Uterus (tissue), 2 donors: Measurements from ENCODE around the gene TMEM164.

Experiments used
- POLR2A ChIP-seq, 2 donors: fragments of 450-650 bp; IDR thresholded peaks; one replicate each; pipeline ENCODE4 v1.6.1; 2016; ENCODE audit warnings: antibody characterized with exemption in 2 of 2, mild to moderate bottlenecking in 1 of 2, moderate library complexity in 1 of 2
- TF ChIP-seq, protein P1 (sequence below), 4 experiments: fragments of 200-600 bp in 2 of 4; fragments of 450-650 bp in 2 of 4; sonication (generic) in 2 of 4; IDR thresholded peaks; one replicate each; pipeline ENCODE4 v1.5.1; 2016 to 2019; ENCODE audit warnings: antibody characterized with exemption in 4 of 4, mild to moderate bottlenecking in 2 of 4, moderate library complexity in 1 of 4

DNA sequence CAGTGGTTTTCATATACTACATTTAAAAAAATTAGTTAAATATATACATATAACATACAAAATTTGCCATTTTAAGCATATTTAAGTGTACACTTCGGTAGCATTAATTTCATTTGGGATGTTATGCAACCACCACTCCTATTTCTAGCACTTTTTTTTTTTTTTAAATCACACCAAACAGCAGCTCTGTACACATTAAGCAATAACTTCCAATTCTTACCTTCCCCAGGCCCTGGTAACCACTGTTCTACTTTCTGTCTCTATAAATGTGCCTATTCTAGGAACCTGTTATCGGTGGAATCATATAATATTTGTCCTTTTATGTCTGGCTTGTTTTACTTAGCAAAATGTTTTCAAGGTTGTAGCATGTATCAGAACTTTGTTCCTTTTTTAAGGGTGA, 39.1 kb downstream of the TMEM164 start:
- TF ChIP-seq, protein P1, sequence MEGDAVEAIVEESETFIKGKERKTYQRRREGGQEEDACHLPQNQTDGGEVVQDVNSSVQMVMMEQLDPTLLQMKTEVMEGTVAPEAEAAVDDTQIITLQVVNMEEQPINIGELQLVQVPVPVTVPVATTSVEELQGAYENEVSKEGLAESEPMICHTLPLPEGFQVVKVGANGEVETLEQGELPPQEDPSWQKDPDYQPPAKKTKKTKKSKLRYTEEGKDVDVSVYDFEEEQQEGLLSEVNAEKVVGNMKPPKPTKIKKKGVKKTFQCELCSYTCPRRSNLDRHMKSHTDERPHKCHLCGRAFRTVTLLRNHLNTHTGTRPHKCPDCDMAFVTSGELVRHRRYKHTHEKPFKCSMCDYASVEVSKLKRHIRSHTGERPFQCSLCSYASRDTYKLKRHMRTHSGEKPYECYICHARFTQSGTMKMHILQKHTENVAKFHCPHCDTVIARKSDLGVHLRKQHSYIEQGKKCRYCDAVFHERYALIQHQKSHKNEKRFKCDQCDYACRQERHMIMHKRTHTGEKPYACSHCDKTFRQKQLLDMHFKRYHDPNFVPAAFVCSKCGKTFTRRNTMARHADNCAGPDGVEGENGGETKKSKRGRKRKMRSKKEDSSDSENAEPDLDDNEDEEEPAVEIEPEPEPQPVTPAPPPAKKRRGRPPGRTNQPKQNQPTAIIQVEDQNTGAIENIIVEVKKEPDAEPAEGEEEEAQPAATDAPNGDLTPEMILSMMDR (IDR thresholded peaks at IDR 0.05): no peak
- TF ChIP-seq POLR2A (IDR thresholded peaks at IDR 0.05): no peak
